ENCODE results near the gene NELL2. TPM values are rescaled to one million over a fixed set of nuclear protein-coding genes. Genes with fewer than 3 reads are reported as not detected.

Gene NELL2
- total RNA-seq, 1 experiment from 2014 or later: 596 TPM

- Histone ChIP-seq H3K36me3 (ENCODE audit: insufficient read depth, low read length, poor library complexity, severe bottlenecking) (peaks cover 5% of the 10 kb centered on the region), H3K27me3 (replicated peaks; ENCODE audit: insufficient read depth, low read depth, low read length, poor library complexity) (no peaks in the 10 kb centered on the region), H3K27ac (ENCODE audit: low read depth, low read length, poor library complexity, severe bottlenecking) (no peak overlapping the region), H3K9me3 (ENCODE audit: low read depth, low read length, poor library complexity, severe bottlenecking) (no peaks in the 10 kb centered on the region), H3K4me1 (ENCODE audit: insufficient read depth, low read length, poor library complexity, severe bottlenecking) (no peaks in the 10 kb centered on the region), H3K4me3 (ENCODE audit: low read depth, low read length, poor library complexity, severe bottlenecking) (no peak overlapping the region)
- BruUV-seq (replicated peaks): no TSS peak
- TF ChIP-seq EZH2 (IDR thresholded peaks at IDR 0.05; ENCODE audit: borderline replicate concordance, low read depth, low read length, poor library complexity, severe bottlenecking): no peak
- TF ChIP-seq CTCF (conservative IDR thresholded peaks at IDR 0.05; ENCODE audit: low read depth, low read length): no peak
- POLR2A ChIA-PET (ENCODE audit: low non-redundant PET): interaction anchor here (0.7 kb wide), 2 partner anchors 46 to 271 kb away, joined by 3 read pairs; no protein-coding TSS in a partner anchor
- intact Hi-C loops (cut with micrococcal nuclease; ENCODE audit: unreplicated experiment): no loop called here
- DNase-seq (ENCODE audit: low spot score): peak; percentile 40
- CTCF ChIA-PET: no interaction called here
Observed at GRCh38 chr12:44581642-44582242, 294.4 kb downstream of the NELL2 start.

- intact Hi-C loops (cut with micrococcal nuclease; ENCODE audit: unreplicated experiment): no loop called here
- TF ChIP-seq EZH2 (IDR thresholded peaks at IDR 0.05; ENCODE audit: borderline replicate concordance, low read depth, low read length, poor library complexity, severe bottlenecking) (no peak), CTCF (conservative IDR thresholded peaks at IDR 0.05; ENCODE audit: low read depth, low read length) (no peak)
- no TSS peak for BruUV-seq (replicated peaks)
Observed at GRCh38 chr12:44574586-44574985, 301.5 kb downstream of the NELL2 start.

GRCh38 chr12:44573723-44574122 is 302.4 kb downstream of the NELL2 start:
- no peak overlapping the region for H3K4me3 ChIP-seq (ENCODE audit: low read depth, low read length, poor library complexity, severe bottlenecking)
- DNase-seq (ENCODE audit: low spot score): no peak
- H3K36me3 ChIP-seq (ENCODE audit: insufficient read depth, low read length, poor library complexity, severe bottlenecking): peaks cover 13% of the 10 kb centered on the region
- BruUV-seq (replicated peaks): no TSS peak
- H3K27ac ChIP-seq (ENCODE audit: low read depth, low read length, poor library complexity, severe bottlenecking): no peak overlapping the region
- H3K27me3 ChIP-seq (replicated peaks; ENCODE audit: insufficient read depth, low read depth, low read length, poor library complexity): no peaks in the 10 kb centered on the region
- ChIA-PET CTCF (no interaction called here), POLR2A (ENCODE audit: low non-redundant PET) (no interaction called here)
- peaks cover 36% of the 10 kb centered on the region for H3K4me1 ChIP-seq (ENCODE audit: insufficient read depth, low read length, poor library complexity, severe bottlenecking)
- no peaks in the 10 kb centered on the region for H3K9me3 ChIP-seq (ENCODE audit: low read depth, low read length, poor library complexity, severe bottlenecking)
- TF ChIP-seq EZH2 (IDR thresholded peaks at IDR 0.05; ENCODE audit: borderline replicate concordance, low read depth, low read length, poor library complexity, severe bottlenecking): no peak
- no peak for TF ChIP-seq CTCF (conservative IDR thresholded peaks at IDR 0.05; ENCODE audit: low read depth, low read length)
- intact Hi-C loops (cut with micrococcal nuclease; ENCODE audit: unreplicated experiment): no loop called here

More at GRCh38 chr12:44574586-44574985, 301.5 kb downstream of the NELL2 start:
- no peak for DNase-seq (ENCODE audit: low spot score)
- peaks cover 13% of the 10 kb centered on the region for H3K36me3 ChIP-seq (ENCODE audit: insufficient read depth, low read length, poor library complexity, severe bottlenecking)
- H3K4me3 ChIP-seq (ENCODE audit: low read depth, low read length, poor library complexity, severe bottlenecking): no peak overlapping the region
- no peaks in the 10 kb centered on the region for H3K27me3 ChIP-seq (replicated peaks; ENCODE audit: insufficient read depth, low read depth, low read length, poor library complexity)
- H3K9me3 ChIP-seq (ENCODE audit: low read depth, low read length, poor library complexity, severe bottlenecking): no peaks in the 10 kb centered on the region
- H3K27ac ChIP-seq (ENCODE audit: low read depth, low read length, poor library complexity, severe bottlenecking): no peak overlapping the region
- ChIA-PET CTCF (no interaction called here), POLR2A (ENCODE audit: low non-redundant PET) (no interaction called here)
- H3K4me1 ChIP-seq (ENCODE audit: insufficient read depth, low read length, poor library complexity, severe bottlenecking): peaks cover 36% of the 10 kb centered on the region

All from A673 (cell line).